Bronchial epithelial cell (primary cell): Measurements from ENCODE around the gene MXRA8. TPM values are rescaled to one million over a fixed set of nuclear protein-coding genes. Genes with fewer than 3 reads are reported as not detected.

Experiments used
- DNase-seq: peaks from one replicate; pipeline ENCODE4 v3.0.0-alpha.2; 2010; ENCODE audit warnings: low read depth
- FAIRE-seq: peaks from 2 replicates; lab custom pipeline; 2011; peaks lifted over from hg19 to GRCh38; lab: Jason Lieb, UNC
- H3K27me3 ChIP-seq: 2 replicates; pipeline ENCODE4 v1.5.1; 2011; ENCODE audit warnings: low read length; ENCODE audit not compliant: control insufficient read depth, insufficient read depth
- H3K36me3 ChIP-seq: 2 replicates; pipeline ENCODE4 v1.5.1; 2011; ENCODE audit warnings: low read length; ENCODE audit not compliant: control insufficient read depth, insufficient read depth
- H3K4me3 ChIP-seq: 2 replicates; pipeline ENCODE4 v1.5.1; 2011; ENCODE audit warnings: mild to moderate bottlenecking, low read depth, low read length, control low read depth
- total RNA-seq: library from RNA; depleted of rRNA; stranded (reverse); fragments of >200 nt; gene quantifications from 2 replicates; pipeline ENCODE4 v1.2.1, GENCODE V29; 2014
- TF ChIP-seq, protein P1 (sequence below): IDR thresholded peaks from 2 replicates; pipeline ENCODE4 v1.5.1; 2011; ENCODE audit warnings: mild to moderate bottlenecking, moderate library complexity, low read length, control low read depth, inconsistent platforms; ENCODE audit not compliant: insufficient read depth, severe bottlenecking

MXRA8 gene
- total RNA-seq, 1 donor from 2014 or later = 5.0 TPM

DNA sequence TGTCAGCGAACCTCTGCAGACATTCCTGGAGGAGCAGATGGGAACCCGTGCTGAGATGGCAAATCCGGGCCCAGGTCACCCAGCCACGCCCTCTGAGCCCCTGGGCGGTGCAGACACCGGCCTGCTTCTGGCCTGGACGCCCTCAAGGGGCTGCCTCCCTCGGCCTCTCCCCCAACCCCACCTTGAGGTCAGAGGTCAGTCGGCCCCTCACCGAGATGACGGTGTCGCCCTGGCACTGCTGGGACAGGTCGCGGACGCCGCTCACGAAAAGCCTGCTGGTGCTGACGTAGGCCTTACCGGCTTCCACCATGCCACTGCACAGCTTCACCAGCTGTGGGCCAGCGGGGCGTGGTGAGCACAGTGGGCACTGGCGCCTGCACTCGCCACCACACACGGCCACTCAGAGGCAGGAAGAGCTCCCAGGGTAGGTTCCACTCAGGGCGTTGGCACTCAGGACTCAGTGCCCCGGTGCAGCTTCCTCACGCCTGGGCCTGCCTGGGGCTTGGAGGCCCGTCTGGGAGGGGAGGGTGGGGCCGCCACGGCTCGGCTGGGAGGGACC, 55.3 kb downstream of the MXRA8 start:
- DNase-seq (peak; percentile 40), FAIRE-seq (no peak)
- H3K36me3 ChIP-seq = peaks cover 1% of the 10 kb centered on the region
- TF ChIP-seq, protein P1, sequence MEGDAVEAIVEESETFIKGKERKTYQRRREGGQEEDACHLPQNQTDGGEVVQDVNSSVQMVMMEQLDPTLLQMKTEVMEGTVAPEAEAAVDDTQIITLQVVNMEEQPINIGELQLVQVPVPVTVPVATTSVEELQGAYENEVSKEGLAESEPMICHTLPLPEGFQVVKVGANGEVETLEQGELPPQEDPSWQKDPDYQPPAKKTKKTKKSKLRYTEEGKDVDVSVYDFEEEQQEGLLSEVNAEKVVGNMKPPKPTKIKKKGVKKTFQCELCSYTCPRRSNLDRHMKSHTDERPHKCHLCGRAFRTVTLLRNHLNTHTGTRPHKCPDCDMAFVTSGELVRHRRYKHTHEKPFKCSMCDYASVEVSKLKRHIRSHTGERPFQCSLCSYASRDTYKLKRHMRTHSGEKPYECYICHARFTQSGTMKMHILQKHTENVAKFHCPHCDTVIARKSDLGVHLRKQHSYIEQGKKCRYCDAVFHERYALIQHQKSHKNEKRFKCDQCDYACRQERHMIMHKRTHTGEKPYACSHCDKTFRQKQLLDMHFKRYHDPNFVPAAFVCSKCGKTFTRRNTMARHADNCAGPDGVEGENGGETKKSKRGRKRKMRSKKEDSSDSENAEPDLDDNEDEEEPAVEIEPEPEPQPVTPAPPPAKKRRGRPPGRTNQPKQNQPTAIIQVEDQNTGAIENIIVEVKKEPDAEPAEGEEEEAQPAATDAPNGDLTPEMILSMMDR = no peak
- H3K27me3 ChIP-seq = no peaks in the 10 kb centered on the region
- no peak overlapping the region for H3K4me3 ChIP-seq

Other genes with a start within 250 kb of the MXRA8 start
- 5.9 and 8.2 TPM in 2 replicates for gene C1orf159, start 242.5 kb downstream of the MXRA8 start, total RNA-seq
- not detected in 2 replicates for gene TTLL10, start 184.7 kb downstream of the MXRA8 start, total RNA-seq
- 1.7 TPM in 1 of 2 replicates, not detected in the other for gene TNFRSF18, start 152.0 kb downstream of the MXRA8 start, total RNA-seq
- 0.13 TPM in 1 of 2 replicates, not detected in the other for gene TNFRSF4, start 144.4 kb downstream of the MXRA8 start, total RNA-seq
- 68.2 and 81.3 TPM in 2 replicates for gene SDF4, start 126.6 kb downstream of the MXRA8 start, total RNA-seq
- 19.1 and 24.5 TPM in 2 replicates for gene B3GALT6, start 126.3 kb downstream of the MXRA8 start, total RNA-seq
- 1.3 and 2.7 TPM in 2 replicates for gene C1QTNF12, start 111.8 kb downstream of the MXRA8 start, total RNA-seq
- gene UBE2J2, start 84.7 kb downstream of the MXRA8 start, total RNA-seq = 41.3 and 41.5 TPM in 2 replicates
- 0.26 and 0.51 TPM in 2 replicates for gene SCNN1D, start 78.1 kb downstream of the MXRA8 start, total RNA-seq
- gene ACAP3, start 50.6 kb downstream of the MXRA8 start, total RNA-seq = 34.0 and 36.4 TPM in 2 replicates
- 15.6 and 20.8 TPM in 2 replicates for gene PUSL1, start 50.0 kb downstream of the MXRA8 start, total RNA-seq
- 64.9 and 66.3 TPM in 2 replicates for gene INTS11, start 33.9 kb downstream of the MXRA8 start, total RNA-seq
- 10.8 and 20.2 TPM in 2 replicates for gene CPTP, start 33.8 kb downstream of the MXRA8 start, total RNA-seq
- 0.26 and 0.38 TPM in 2 replicates for gene TAS1R3, start 27.3 kb downstream of the MXRA8 start, total RNA-seq
- 208 and 233 TPM in 2 replicates for gene DVL1, start 9.1 kb downstream of the MXRA8 start, total RNA-seq
- gene AURKAIP1, start 16.7 kb upstream of the MXRA8 start, total RNA-seq = 93.5 and 128 TPM in 2 replicates
- gene CCNL2, start 40.8 kb upstream of the MXRA8 start, total RNA-seq = 119 and 134 TPM in 2 replicates
- gene MRPL20, start 48.7 kb upstream of the MXRA8 start, total RNA-seq = 46.3 and 50.4 TPM in 2 replicates
- 5.3 and 7.9 TPM in 2 replicates for gene ANKRD65, start 62.7 kb upstream of the MXRA8 start, total RNA-seq
- 5.0 and 7.9 TPM in 2 replicates for gene VWA1, start 77.1 kb upstream of the MXRA8 start, total RNA-seq
- 0.26 and 0.77 TPM in 2 replicates for gene ATAD3C, start 91.1 kb upstream of the MXRA8 start, total RNA-seq
- 19.2 and 24.7 TPM in 2 replicates for gene ATAD3B, start 113.2 kb upstream of the MXRA8 start, total RNA-seq
- 20.9 and 28.7 TPM in 2 replicates for gene ATAD3A, start 153.6 kb upstream of the MXRA8 start, total RNA-seq
- 0.53 and 0.64 TPM in 2 replicates for gene TMEM240, start 182.1 kb upstream of the MXRA8 start, total RNA-seq
- gene SSU72, start 216.3 kb upstream of the MXRA8 start, total RNA-seq = 54.0 and 56.1 TPM in 2 replicates
- gene FNDC10, start 241.6 kb upstream of the MXRA8 start, total RNA-seq = 0.26 TPM in 2 replicates